ENCODE results near the gene KRTAP12-1.

DNA sequence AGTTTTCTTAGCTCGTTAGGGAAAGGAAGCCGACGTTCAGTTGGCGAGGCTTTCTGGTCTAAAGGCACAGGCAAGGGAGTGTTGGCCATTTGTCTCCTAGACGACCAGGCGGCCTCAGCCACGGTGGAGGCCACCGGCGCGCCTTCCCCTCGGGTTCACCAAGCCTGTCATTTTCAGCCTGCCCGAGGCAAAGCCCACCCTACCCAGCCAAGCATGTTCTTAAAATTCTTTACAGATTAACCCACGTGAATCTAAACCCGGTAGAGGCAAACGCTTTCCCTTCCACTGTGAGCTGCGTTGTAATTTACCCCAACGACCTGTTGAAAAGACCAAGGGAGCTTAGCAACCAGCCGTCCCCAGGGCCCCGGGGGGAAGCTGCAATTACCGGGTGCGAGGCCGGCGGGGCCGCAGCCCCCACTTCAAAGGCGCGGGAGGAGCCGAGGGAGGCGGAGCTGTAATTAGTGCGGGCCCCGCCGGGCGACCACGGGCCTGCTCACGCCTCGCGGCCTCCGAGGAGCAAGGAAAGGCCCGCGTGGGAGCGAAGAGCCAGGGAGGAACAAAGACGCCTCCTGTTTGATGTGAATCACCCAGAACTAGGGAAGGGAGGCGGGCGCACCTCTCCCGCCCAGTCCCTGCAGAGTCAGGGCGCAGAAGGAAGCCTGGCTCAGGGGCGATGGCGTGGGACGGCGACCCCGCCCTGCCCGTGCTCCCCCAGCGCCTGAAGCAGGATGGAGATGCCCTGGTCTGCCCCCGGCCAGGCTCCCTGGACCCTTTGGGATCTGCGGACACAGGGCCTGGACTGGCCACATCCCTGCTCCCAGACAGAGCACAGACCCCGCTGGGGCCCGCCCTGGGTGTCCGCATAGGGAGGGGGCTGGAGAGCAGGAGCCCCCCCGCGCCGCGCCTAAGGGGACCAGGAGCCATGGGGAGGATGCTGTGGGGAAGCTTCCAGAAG is 41.5 kb upstream of the KRTAP12-1 start:
- TF ChIP-seq, protein P1, sequence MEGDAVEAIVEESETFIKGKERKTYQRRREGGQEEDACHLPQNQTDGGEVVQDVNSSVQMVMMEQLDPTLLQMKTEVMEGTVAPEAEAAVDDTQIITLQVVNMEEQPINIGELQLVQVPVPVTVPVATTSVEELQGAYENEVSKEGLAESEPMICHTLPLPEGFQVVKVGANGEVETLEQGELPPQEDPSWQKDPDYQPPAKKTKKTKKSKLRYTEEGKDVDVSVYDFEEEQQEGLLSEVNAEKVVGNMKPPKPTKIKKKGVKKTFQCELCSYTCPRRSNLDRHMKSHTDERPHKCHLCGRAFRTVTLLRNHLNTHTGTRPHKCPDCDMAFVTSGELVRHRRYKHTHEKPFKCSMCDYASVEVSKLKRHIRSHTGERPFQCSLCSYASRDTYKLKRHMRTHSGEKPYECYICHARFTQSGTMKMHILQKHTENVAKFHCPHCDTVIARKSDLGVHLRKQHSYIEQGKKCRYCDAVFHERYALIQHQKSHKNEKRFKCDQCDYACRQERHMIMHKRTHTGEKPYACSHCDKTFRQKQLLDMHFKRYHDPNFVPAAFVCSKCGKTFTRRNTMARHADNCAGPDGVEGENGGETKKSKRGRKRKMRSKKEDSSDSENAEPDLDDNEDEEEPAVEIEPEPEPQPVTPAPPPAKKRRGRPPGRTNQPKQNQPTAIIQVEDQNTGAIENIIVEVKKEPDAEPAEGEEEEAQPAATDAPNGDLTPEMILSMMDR (IDR thresholded peaks at IDR 0.05; ENCODE audit: control extremely low read depth in 1 of 3, insufficient read depth in 1 of 3, low read depth in 1 of 3, low read length in 3 of 3): no peak
- no peak for TF ChIP-seq TCF12 (IDR thresholded peaks at IDR 0.05; ENCODE audit: low read depth, low read length)
- no peak for TF ChIP-seq JUND (IDR thresholded peaks at IDR 0.05; ENCODE audit: low read length)
- no peak for TF ChIP-seq NRF1 (IDR thresholded peaks at IDR 0.05; ENCODE audit: low read depth, low read length)
- no peak for TF ChIP-seq POLR2A (IDR thresholded peaks at IDR 0.05; ENCODE audit: control extremely low read depth in 1 of 2, low read depth in 2 of 2, low read length in 2 of 2)
- no peak for TF ChIP-seq EP300 (IDR thresholded peaks at IDR 0.05; ENCODE audit: borderline replicate concordance in 1 of 2, low read depth in 2 of 2, low read length in 2 of 2)
- TF ChIP-seq EZH2 (IDR thresholded peaks at IDR 0.05; ENCODE audit: low read depth, low read length, severe bottlenecking): no peak
- no peak for TF ChIP-seq POLR2AphosphoS5 (IDR thresholded peaks at IDR 0.05; ENCODE audit: low read depth, low read length)
- TF ChIP-seq BRCA1 (IDR thresholded peaks at IDR 0.05; ENCODE audit: low read depth, low read length): no peak
- TF ChIP-seq, protein P2, sequence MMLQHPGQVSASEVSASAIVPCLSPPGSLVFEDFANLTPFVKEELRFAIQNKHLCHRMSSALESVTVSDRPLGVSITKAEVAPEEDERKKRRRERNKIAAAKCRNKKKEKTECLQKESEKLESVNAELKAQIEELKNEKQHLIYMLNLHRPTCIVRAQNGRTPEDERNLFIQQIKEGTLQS (IDR thresholded peaks at IDR 0.05; ENCODE audit: insufficient read depth, low read depth, low read length): no peak
- TF ChIP-seq TAF7 (optimal IDR thresholded peaks at IDR 0.05; ENCODE audit: borderline replicate concordance, low read depth, low read length): no peak

Data from H1 (cell line).